DMS 273 (cell line): ENCODE results near the gene SRCAP.
"Not testable (repeated sequence)": the region's sequence is repeated elsewhere in the genome, so short reads cannot be mapped to it uniquely, and the experiment has no call there.

Experiments
- DNase-seq: peaks from one replicate; lab custom pipeline; 2025; ENCODE audit not compliant: unreplicated experiment; lab: John Stamatoyannopoulos, UW

Gene SRCAP

GRCh38 chr16:30663820-30664219, 35.2 kb upstream of the SRCAP start:
- no peak for DNase-seq

- DNase-seq = no peak
These were observed 34.3 kb upstream of the SRCAP start for GRCh38 chr16:30664616-30665109.

GRCh38 chr16:30665155-30665829, 33.7 kb upstream of the SRCAP start:
- DNase-seq = no peak

GRCh38 chr16:30665830-30666190, 33.2 kb upstream of the SRCAP start:
- DNase-seq = no peak

- DNase-seq = no peak
These were observed 32.3 kb upstream of the SRCAP start for GRCh38 chr16:30666681-30667080.

- no peak for DNase-seq
These were observed 31.5 kb upstream of the SRCAP start for GRCh38 chr16:30667361-30667905.

GRCh38 chr16:30668393-30668792, 30.6 kb upstream of the SRCAP start:
- DNase-seq = no peak

- no peak for DNase-seq
These were observed 29.7 kb upstream of the SRCAP start for GRCh38 chr16:30669026-30669902.

- no peak for DNase-seq
These were observed 28.8 kb upstream of the SRCAP start for GRCh38 chr16:30669903-30670824.

- DNase-seq = no peak
These were observed 23.8 kb upstream of the SRCAP start for GRCh38 chr16:30675143-30675542.

GRCh38 chr16:30677931-30678585, 20.9 kb upstream of the SRCAP start:
- DNase-seq = no peak

- DNase-seq = no peak
These were observed 20.4 kb upstream of the SRCAP start for GRCh38 chr16:30678586-30678970.

GRCh38 chr16:30680326-30680725, 18.6 kb upstream of the SRCAP start:
- DNase-seq = no peak

- no peak for DNase-seq
These were observed 10.3 kb upstream of the SRCAP start for GRCh38 chr16:30688701-30689100.

- no peak for DNase-seq
These were observed 7.1 kb upstream of the SRCAP start for GRCh38 chr16:30691907-30692306.

GRCh38 chr16:30692396-30693064, 6.4 kb upstream of the SRCAP start:
- DNase-seq = no peak

- DNase-seq = no peak
These were observed 3.9 kb upstream of the SRCAP start for GRCh38 chr16:30694926-30695693.

- DNase-seq = not testable (repeated sequence)
These were observed 2.3 kb upstream of the SRCAP start for GRCh38 chr16:30696646-30697045.
